Measurements from ENCODE around the gene EDDM3A. TPM values are rescaled to one million over a fixed set of nuclear protein-coding genes. Genes with fewer than 3 reads are reported as not detected.
"Not testable (repeated sequence)": the region's sequence is repeated elsewhere in the genome, so short reads cannot be mapped to it uniquely, and the experiment has no call there.

EDDM3A gene
- total and polyA plus RNA-seq, 3 donors from 2014 or later, result 0.39 to 1.9 TPM; not detected in 1

DNA sequence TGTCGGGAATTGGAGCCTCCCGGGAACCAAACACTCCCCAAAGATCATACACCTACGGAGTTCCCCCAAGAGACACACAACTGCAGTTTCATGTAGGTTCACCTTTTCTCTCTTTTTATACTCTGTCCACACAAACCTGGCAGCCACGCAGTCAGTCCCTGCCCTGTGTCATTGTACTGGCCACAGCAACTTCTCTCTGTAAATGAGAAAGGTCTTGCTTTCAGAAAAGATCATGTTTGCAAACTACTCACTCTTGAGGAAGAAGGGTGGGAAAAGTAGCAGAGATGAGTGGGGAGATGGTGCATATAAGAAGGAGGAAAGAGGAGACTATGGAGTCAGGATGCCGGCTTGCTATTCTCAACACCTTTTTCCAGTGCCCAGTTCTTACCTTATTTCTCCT lies 46.8 kb upstream of the EDDM3A start:
- TF ChIP-seq POLR2A (IDR thresholded peaks at IDR 0.05), result no peak
- TF ChIP-seq CTCF (IDR thresholded peaks at IDR 0.05), result no peak
- Histone ChIP-seq H3K36me3 (ENCODE audit: low read depth, missing control alignments) (no peaks in the 10 kb centered on the region), H3K4me3 (no peak overlapping the region), H3K9me3 (no peaks in the 10 kb centered on the region), H3K27me3 (no peaks in the 10 kb centered on the region), H3K4me1 (no peaks in the 10 kb centered on the region), H3K27ac (no peak overlapping the region)
- no peak for DNase-seq
- 81 to 96% methylated on average over 5 of the region's 5 CpGs for WGBS, 2 donors
- intact Hi-C loops (cut with DNase I; ENCODE audit: low total_unique reads), result loop anchor here (10.0 kb wide), 1 partner anchor 156 kb away; no protein-coding TSS in a partner anchor

- Histone ChIP-seq H3K9me3 (no peaks in the 10 kb centered on the region), H3K27ac (no peak overlapping the region), H3K36me3 (ENCODE audit: low read depth, missing control alignments) (no peaks in the 10 kb centered on the region), H3K27me3 (no peaks in the 10 kb centered on the region), H3K4me1 (no peaks in the 10 kb centered on the region), H3K4me3 (no peak overlapping the region)
- TF ChIP-seq POLR2A (IDR thresholded peaks at IDR 0.05) (no peak), CTCF (IDR thresholded peaks at IDR 0.05) (no peak)
- intact Hi-C loops (cut with DNase I; ENCODE audit: low total_unique reads), result loop anchor here (10.0 kb wide), 1 partner anchor 155 kb away; no protein-coding TSS in a partner anchor
- no peak for DNase-seq
Measured at GRCh38 chr14:20699931-20700330, 45.8 kb upstream of the EDDM3A start.

- H3K9me3 ChIP-seq; H3K27me3 ChIP-seq; H3K4me1 ChIP-seq; H3K27ac ChIP-seq; intact Hi-C loops (cut with DNase I; ENCODE audit: low total_unique reads); H3K36me3 ChIP-seq (ENCODE audit: low read depth, missing control alignments); DNase-seq; H3K4me3 ChIP-seq: not testable (repeated sequence)
- WGBS, 2 donors, result 96 to 99% methylated on average over 7 of the region's 7 CpGs
Measured at GRCh38 chr14:20700965-20701364, 44.7 kb upstream of the EDDM3A start.

- H3K27me3 ChIP-seq, result no peaks in the 10 kb centered on the region
- WGBS, 2 donors, result 55 to 65% methylated on average over 4 of the region's 4 CpGs
- H3K36me3 ChIP-seq (ENCODE audit: low read depth, missing control alignments), result no peaks in the 10 kb centered on the region
- no peak for DNase-seq
- no peak overlapping the region for H3K4me3 ChIP-seq
- no peaks in the 10 kb centered on the region for H3K4me1 ChIP-seq
- TF ChIP-seq CTCF (IDR thresholded peaks at IDR 0.05), result no peak
- TF ChIP-seq POLR2A (IDR thresholded peaks at IDR 0.05), result no peak
- H3K27ac ChIP-seq, result no peak overlapping the region
- intact Hi-C loops (cut with DNase I; ENCODE audit: low total_unique reads), result no loop called here
- no peaks in the 10 kb centered on the region for H3K9me3 ChIP-seq
Measured at GRCh38 chr14:20706657-20707355, 38.9 kb upstream of the EDDM3A start.

DNA sequence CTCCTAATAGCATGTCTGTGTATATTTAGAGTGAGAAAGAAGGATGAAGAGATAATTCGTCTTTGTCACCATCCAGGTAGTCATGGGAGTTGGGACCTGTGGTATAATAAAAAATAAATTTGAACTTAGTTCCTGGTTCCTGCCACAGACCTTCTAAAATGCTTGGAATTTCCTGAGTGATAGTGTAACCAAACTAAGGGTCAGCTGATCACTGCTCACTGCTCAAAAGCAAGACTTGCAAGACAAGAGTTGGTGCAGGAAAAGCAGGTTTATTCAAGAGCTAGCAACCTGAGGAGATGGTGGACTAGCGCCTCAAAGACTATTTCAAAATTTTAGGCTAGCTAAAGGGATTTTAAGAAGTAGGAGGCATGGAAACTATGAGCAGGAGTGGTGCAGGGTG lies 38.1 kb upstream of the EDDM3A start:
- Histone ChIP-seq H3K27me3 (no peaks in the 10 kb centered on the region), H3K9me3 (no peaks in the 10 kb centered on the region), H3K4me1 (no peaks in the 10 kb centered on the region), H3K4me3 (no peak overlapping the region), H3K27ac (no peak overlapping the region), H3K36me3 (ENCODE audit: low read depth, missing control alignments) (no peaks in the 10 kb centered on the region)
- no peak for DNase-seq
- 79 to 90% methylated on average over 2 of the region's 2 CpGs for WGBS, 2 donors
- no peak for TF ChIP-seq POLR2A (IDR thresholded peaks at IDR 0.05)
- no peak for TF ChIP-seq CTCF (IDR thresholded peaks at IDR 0.05)
- intact Hi-C loops (cut with DNase I; ENCODE audit: low total_unique reads), result no loop called here
